ENCODE data around the gene PDE4B. TPM values are rescaled to one million over a fixed set of nuclear protein-coding genes. Genes with fewer than 3 reads are reported as not detected.

The PDE4B gene
- total RNA-seq, 2 donors from 2014 or later, result 2.0 to 5.7 TPM

DNA sequence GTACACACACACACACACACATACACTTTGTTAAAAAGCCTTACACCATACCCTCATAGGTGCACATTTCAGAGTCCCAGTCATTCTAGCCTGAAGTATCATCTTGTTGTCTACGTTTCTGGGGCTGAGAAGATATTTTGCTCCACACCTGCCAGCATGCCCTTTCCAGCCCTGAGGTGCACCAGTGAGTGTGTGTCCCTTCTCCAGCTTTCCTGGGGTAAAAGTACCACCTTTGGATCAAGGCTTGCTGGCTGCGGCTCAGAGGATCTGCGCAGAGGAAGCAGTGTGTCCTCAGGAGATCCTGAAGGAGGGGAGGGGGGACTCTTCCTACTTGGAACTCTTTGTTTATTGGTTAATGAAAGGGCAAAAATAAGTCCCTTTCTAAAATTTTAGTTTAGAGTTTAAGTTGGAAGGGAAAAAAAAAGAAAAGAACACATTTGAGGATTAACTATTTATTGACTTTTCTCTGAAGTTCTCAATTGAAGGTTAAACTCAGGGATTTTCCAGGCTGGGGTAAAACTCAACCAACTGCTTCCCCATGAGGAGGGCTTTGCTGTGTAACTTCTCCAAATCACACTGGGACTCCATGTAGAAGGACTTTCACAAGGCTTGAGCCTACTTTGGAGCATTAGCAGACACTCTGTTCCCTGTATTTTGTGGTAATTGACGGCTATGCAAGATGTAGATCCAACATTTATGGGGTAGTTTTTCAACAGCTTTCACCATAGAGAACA lies 540.9 kb downstream of the PDE4B start:
- intact Hi-C loops (cut with DNase I), result no loop called here
- H3K27ac ChIP-seq, result peak overlapping the region; percentile 39
- no peaks in the 10 kb centered on the region for H3K36me3 ChIP-seq
- H3K4me3 ChIP-seq, result peak overlapping the region; percentile 39
- H3K4me1 ChIP-seq, result no peaks in the 10 kb centered on the region
- TF ChIP-seq, protein P1, sequence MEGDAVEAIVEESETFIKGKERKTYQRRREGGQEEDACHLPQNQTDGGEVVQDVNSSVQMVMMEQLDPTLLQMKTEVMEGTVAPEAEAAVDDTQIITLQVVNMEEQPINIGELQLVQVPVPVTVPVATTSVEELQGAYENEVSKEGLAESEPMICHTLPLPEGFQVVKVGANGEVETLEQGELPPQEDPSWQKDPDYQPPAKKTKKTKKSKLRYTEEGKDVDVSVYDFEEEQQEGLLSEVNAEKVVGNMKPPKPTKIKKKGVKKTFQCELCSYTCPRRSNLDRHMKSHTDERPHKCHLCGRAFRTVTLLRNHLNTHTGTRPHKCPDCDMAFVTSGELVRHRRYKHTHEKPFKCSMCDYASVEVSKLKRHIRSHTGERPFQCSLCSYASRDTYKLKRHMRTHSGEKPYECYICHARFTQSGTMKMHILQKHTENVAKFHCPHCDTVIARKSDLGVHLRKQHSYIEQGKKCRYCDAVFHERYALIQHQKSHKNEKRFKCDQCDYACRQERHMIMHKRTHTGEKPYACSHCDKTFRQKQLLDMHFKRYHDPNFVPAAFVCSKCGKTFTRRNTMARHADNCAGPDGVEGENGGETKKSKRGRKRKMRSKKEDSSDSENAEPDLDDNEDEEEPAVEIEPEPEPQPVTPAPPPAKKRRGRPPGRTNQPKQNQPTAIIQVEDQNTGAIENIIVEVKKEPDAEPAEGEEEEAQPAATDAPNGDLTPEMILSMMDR (IDR thresholded peaks at IDR 0.05), result no peak
- H3K27me3 ChIP-seq, result no peaks in the 10 kb centered on the region
- H3K9ac ChIP-seq (ENCODE audit: low read depth in 2 of 2, low read length in 2 of 2), result peak overlapping the region; percentile 40 to 74
- no peak for DNase-seq
- H3K9me3 ChIP-seq, result no peaks in the 10 kb centered on the region

DNA sequence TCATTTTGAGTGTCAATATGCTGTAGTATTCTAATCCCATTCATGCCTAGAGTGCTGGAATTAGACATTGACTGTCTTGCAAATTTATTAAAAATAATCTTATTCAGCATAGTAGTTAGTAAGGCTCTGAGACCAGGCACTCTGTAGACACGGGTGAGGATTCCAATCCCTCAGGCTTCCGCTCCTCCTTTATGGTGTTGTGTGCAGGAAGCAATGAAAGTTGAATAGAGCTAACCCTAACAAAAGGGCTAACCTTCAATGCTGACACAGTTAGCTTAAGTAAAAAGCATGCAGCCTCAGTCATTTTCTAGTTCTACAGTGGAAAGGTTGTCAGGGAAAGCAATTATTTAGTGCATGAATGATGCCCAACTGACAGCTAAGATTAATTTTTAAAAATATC lies 541.6 kb downstream of the PDE4B start:
- Histone ChIP-seq H3K4me1 (no peaks in the 10 kb centered on the region), H3K27ac (peak overlapping the region; percentile 39), H3K9ac (ENCODE audit: low read depth in 2 of 2, low read length in 2 of 2) (peak overlapping the region; percentile 48 to 49), H3K4me3 (peak overlapping the region; percentile 39), H3K27me3 (no peaks in the 10 kb centered on the region), H3K9me3 (no peaks in the 10 kb centered on the region), H3K36me3 (no peaks in the 10 kb centered on the region)
- intact Hi-C loops (cut with DNase I), result no loop called here
- no peak for DNase-seq
- TF ChIP-seq, protein P1 (IDR thresholded peaks at IDR 0.05), result no peak

DNA sequence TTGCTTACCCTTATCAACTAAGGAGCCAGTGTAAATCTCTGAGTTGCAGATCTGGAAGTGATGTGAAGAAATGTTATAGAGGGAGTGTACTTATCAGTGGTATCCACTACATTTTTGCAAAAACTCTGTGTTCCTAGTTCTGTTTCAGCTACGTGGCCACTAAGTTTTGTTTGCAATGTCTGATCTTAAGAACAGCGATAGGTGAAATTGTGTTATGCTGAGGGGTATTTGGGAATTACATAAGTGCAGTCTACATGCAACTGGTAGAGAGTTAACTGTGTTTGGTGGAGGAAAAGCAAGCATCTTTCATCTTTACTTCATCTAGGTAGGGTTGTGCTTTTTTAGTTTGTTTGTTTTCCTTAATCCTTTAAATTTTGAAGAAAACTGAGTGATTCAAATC lies 542.4 kb downstream of the PDE4B start:
- H3K9ac ChIP-seq (ENCODE audit: low read depth in 2 of 2, low read length in 2 of 2), result peak overlapping the region in 1 of 2 donors; percentile 38
- no peaks in the 10 kb centered on the region for H3K4me1 ChIP-seq
- intact Hi-C loops (cut with DNase I), result loop anchor here (5.0 kb wide), 1 partner anchor 58 kb away; no protein-coding TSS in a partner anchor
- peak overlapping the region; percentile 10 for H3K4me3 ChIP-seq
- H3K27ac ChIP-seq, result peak overlapping the region; percentile 39
- no peak for DNase-seq
- H3K27me3 ChIP-seq, result no peaks in the 10 kb centered on the region
- no peaks in the 10 kb centered on the region for H3K9me3 ChIP-seq
- H3K36me3 ChIP-seq, result no peaks in the 10 kb centered on the region
- TF ChIP-seq, protein P1 (IDR thresholded peaks at IDR 0.05), result no peak

DNA sequence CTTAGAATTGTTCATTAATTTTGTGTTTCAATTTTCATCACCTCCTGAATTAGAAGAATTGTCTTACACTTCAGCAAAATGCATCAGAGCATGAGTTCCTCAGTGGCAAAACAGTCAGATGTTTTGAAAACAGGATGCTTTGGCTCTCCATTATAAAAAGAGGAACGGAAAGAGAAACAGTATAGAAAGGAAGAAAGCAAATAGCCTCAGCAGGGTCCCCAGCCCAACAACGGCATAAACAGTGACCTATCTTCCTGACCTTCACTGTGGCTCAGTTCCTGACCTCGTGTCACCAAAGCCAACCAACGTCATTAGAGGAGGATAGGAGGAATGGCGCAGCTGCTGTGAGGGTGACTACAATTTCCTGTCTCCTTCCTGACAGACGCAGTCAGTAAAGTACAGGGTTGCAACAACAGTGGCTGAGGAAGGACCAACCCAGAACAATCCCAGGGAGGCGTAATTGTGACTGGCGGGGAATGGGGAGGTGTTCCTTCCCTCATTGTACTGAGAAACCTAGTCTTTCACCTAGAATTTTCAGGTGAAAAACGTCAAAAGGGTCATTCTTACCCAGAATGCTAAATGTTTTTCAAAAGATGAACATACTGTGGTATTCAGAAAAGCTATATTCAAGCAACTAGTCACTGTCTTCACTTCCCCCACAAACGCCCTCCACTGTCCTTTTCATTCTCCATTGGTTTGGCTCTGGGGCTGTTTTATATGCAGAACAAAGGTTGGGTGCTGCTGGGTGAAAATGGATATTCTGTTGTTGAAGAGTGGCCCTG lies 543.4 kb downstream of the PDE4B start:
- H3K4me3 ChIP-seq, result peak overlapping the region; percentile 10
- TF ChIP-seq, protein P1 (IDR thresholded peaks at IDR 0.05), result no peak
- no peaks in the 10 kb centered on the region for H3K36me3 ChIP-seq
- peak overlapping the region; percentile 39 for H3K27ac ChIP-seq
- intact Hi-C loops (cut with DNase I), result loop anchor here (5.0 kb wide), 1 partner anchor 59 kb away; no protein-coding TSS in a partner anchor
- peak; percentile 50 for DNase-seq
- no peaks in the 10 kb centered on the region for H3K4me1 ChIP-seq
- H3K27me3 ChIP-seq, result no peaks in the 10 kb centered on the region
- peak overlapping the region in 1 of 2 donors; percentile 51 for H3K9ac ChIP-seq (ENCODE audit: low read depth in 2 of 2, low read length in 2 of 2)
- no peaks in the 10 kb centered on the region for H3K9me3 ChIP-seq

DNA sequence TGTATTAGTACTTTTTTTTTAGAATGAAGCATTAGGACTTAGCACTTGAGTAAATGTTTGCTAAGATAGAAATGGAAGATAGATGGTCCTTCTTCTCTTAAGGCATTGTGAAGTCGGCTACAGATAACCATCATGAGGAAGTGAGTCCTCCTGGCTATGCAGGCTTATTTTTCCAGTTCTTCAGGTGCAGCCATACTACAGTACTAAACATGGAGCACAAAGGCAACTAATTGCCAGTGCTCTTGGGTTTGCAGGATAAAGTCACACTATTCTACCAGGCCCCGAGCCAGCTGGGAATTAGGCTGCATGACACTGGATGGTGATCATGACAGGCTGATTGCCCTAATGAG lies 543.9 kb downstream of the PDE4B start:
- no peaks in the 10 kb centered on the region for H3K9me3 ChIP-seq
- peak overlapping the region; percentile 39 for H3K27ac ChIP-seq
- peak overlapping the region in 1 of 2 donors; percentile 0 for H3K9ac ChIP-seq (ENCODE audit: low read depth in 2 of 2, low read length in 2 of 2)
- H3K36me3 ChIP-seq, result no peaks in the 10 kb centered on the region
- H3K27me3 ChIP-seq, result no peaks in the 10 kb centered on the region
- DNase-seq, result no peak
- intact Hi-C loops (cut with DNase I), result loop anchor here (5.0 kb wide), 1 partner anchor 59 kb away; no protein-coding TSS in a partner anchor
- H3K4me3 ChIP-seq, result no peak overlapping the region
- TF ChIP-seq, protein P1 (IDR thresholded peaks at IDR 0.05), result no peak
- no peaks in the 10 kb centered on the region for H3K4me1 ChIP-seq

All from colonic mucosa (tissue), 4 donors.